Sigmoid colon (tissue), 7 donors: Measurements from ENCODE around the gene DNHD1. TPM values are rescaled to one million over a fixed set of nuclear protein-coding genes. Genes with fewer than 3 reads are reported as not detected.

Source experiments
- DNase-seq: peaks from one replicate; pipeline ENCODE4 v3.0.0-alpha.2; 2019
- H3K27ac ChIP-seq, 4 donors: fragments of 200-600 bp; sonication (generic); one replicate each; pipeline ENCODE4 v1.5.1; 2016 to 2019; ENCODE audit warnings: mild to moderate bottlenecking in 1 of 4
- H3K27me3 ChIP-seq, 3 donors: fragments of 200-600 bp; sonication (generic); one replicate each; pipeline ENCODE4 v1.5.1; 2019; ENCODE audit warnings: mild to moderate bottlenecking in 1 of 3
- H3K36me3 ChIP-seq, 4 donors: fragments of 200-600 bp; sonication (generic); one replicate each; pipeline ENCODE4 v1.5.1; 2016 to 2019
- H3K4me1 ChIP-seq, 4 donors: fragments of 200-600 bp; sonication (generic); one replicate each; pipeline ENCODE4 v1.5.1; 2017 to 2019
- H3K4me3 ChIP-seq, 4 donors: fragments of 200-600 bp; sonication (generic); one replicate each; pipeline ENCODE4 v1.5.1; 2017 to 2019; ENCODE audit warnings: mild to moderate bottlenecking in 2 of 4, moderate library complexity in 1 of 4
- H3K9me3 ChIP-seq, 4 donors: fragments of 200-600 bp in 3 of 4; sonication (generic) in 3 of 4; one replicate each; pipeline versions ENCODE4 v1.5.1 to v1.6.1; 2013 to 2019
- EP300 ChIP-seq, 4 donors: sonication (generic); formaldehyde crosslinking; IDR thresholded peaks; one replicate each; pipeline ENCODE4 v1.6.1; 2017; ENCODE audit warnings: antibody characterized with exemption in 4 of 4
- POLR2A ChIP-seq, 2 donors: fragments of 450-650 bp; IDR thresholded peaks; one replicate each; pipeline ENCODE4 v1.6.1; 2016; ENCODE audit warnings: antibody characterized with exemption in 2 of 2, mild to moderate bottlenecking in 2 of 2, moderate library complexity in 2 of 2
- POLR2AphosphoS5 ChIP-seq, 4 donors: sonication (generic); formaldehyde crosslinking; IDR thresholded peaks; one replicate each; pipeline ENCODE4 v1.6.1; 2017; ENCODE audit warnings: antibody characterized with exemption in 4 of 4
- WGBS, 2 donors: extraction: QIAGEN DNeasy Blood & Tissue Kit; methylation state at CpG; one replicate each; pipeline ENCODE4 v1.1.7; 2013; 5-methylcytosine and 5-hydroxymethylcytosine counted together
- intact Hi-C: fragments of 100-400 bp; cut with DNase I; formaldehyde crosslinking; loops from one replicate; pipeline ENCODE4 v1.15.1; 2023
- polyA plus RNA-seq, 3 donors: library from polyadenylated mRNA; stranded (reverse); fragments of 200-250 nt; gene quantifications; one replicate each; pipeline ENCODE4 v1.2.3, GENCODE V29; 2013
- total RNA-seq, 4 donors: library from RNA; depleted of rRNA; stranded (reverse); fragments of >200 nt; gene quantifications; one replicate each; pipeline ENCODE4 v1.1.0, GENCODE V29; 2016
- TF ChIP-seq, protein P1 (sequence below), 4 experiments: fragments of 450-650 bp in 3 of 4; fragments of 200-600 bp in 1 of 4; IDR thresholded peaks; one replicate each; pipeline ENCODE4 v1.5.1; 2016 to 2019; ENCODE audit warnings: antibody characterized with exemption in 4 of 4, mild to moderate bottlenecking in 3 of 4, moderate library complexity in 2 of 4
- donor health status: healthy with polysubstance abuse.
- donor health status: Bipolar disorder and iron deficiency.
- donor health status: healthy.

Gene DNHD1
- total and polyA plus RNA-seq, 7 donors = 1.4 to 29.9 (median 12.5) TPM

- no peak for DNase-seq
- Histone ChIP-seq H3K27me3 (no peaks in the 10 kb centered on the region), H3K4me1 (peaks cover 0 to 40% (median 26%) of the 10 kb centered on the region in 4 donors), H3K27ac (peak overlapping the region; percentile 88 to 98 (median 96)), H3K4me3 (peak overlapping the region; percentile 49 to 85 (median 82)), H3K9me3 (no peaks in the 10 kb centered on the region), H3K36me3 (peaks cover 9 to 27% (median 15%) of the 10 kb centered on the region in 4 donors)
- 14 to 34% methylated on average over 7 of the region's 7 CpGs for WGBS, 2 donors
- intact Hi-C loops = loop anchor here (5.0 to 10.0 kb wide), 3 partner anchors 57 to 790 kb away; partner anchors contain the start of genes APBB1, FHIP1B, TRIM22 and TRIM5
- no peak for TF ChIP-seq POLR2AphosphoS5 (IDR thresholded peaks at IDR 0.05)
Measured at GRCh38 chr11:6474413-6474792, 22.7 kb upstream of the DNHD1 start.

GRCh38 chr11:6474806-6475500 lies 22.1 kb upstream of the DNHD1 start:
- 55 to 76% methylated on average over 3 of the region's 3 CpGs for WGBS, 2 donors
- intact Hi-C loops = loop anchor here (5.0 to 10.0 kb wide), 3 partner anchors 58 to 790 kb away; partner anchors contain the start of genes APBB1, FHIP1B, TRIM22 and TRIM5
- peak overlapping the region; percentile 88 to 98 (median 96) for H3K27ac ChIP-seq
- TF ChIP-seq, protein P1, sequence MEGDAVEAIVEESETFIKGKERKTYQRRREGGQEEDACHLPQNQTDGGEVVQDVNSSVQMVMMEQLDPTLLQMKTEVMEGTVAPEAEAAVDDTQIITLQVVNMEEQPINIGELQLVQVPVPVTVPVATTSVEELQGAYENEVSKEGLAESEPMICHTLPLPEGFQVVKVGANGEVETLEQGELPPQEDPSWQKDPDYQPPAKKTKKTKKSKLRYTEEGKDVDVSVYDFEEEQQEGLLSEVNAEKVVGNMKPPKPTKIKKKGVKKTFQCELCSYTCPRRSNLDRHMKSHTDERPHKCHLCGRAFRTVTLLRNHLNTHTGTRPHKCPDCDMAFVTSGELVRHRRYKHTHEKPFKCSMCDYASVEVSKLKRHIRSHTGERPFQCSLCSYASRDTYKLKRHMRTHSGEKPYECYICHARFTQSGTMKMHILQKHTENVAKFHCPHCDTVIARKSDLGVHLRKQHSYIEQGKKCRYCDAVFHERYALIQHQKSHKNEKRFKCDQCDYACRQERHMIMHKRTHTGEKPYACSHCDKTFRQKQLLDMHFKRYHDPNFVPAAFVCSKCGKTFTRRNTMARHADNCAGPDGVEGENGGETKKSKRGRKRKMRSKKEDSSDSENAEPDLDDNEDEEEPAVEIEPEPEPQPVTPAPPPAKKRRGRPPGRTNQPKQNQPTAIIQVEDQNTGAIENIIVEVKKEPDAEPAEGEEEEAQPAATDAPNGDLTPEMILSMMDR (IDR thresholded peaks at IDR 0.05) = no peak
- TF ChIP-seq EP300 (IDR thresholded peaks at IDR 0.05) = no peak
- no peak for TF ChIP-seq POLR2AphosphoS5 (IDR thresholded peaks at IDR 0.05)
- no peak for TF ChIP-seq POLR2A (IDR thresholded peaks at IDR 0.05)
- H3K4me3 ChIP-seq = no peak overlapping the region
- DNase-seq = no peak
- no peaks in the 10 kb centered on the region for H3K9me3 ChIP-seq
- peaks cover 0 to 42% (median 26%) of the 10 kb centered on the region in 4 donors for H3K4me1 ChIP-seq
- H3K36me3 ChIP-seq = peaks cover 9 to 27% (median 15%) of the 10 kb centered on the region in 4 donors
- no peaks in the 10 kb centered on the region for H3K27me3 ChIP-seq

DNA sequence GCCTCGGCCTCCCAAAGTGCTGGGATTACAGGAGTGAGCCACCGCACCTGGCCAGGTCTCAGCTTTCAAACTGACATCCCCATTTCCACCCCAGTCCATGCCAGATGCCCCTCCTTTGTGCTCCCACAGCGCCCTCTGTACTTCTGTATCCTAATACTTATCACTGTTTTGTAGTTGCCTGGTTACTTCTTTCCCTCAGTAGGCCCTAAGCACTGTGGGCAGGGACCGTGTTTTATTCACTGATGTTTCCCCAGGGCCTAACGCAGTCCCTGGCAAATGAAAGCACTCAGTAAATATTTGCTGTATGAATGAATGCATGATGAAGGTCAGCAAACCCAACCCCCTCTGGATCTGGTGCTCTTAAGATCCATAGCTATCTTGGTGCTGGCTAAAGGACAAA lies 21.1 kb upstream of the DNHD1 start:
- WGBS, 2 donors = 47 to 76% methylated on average over 5 of the region's 5 CpGs
- H3K9me3 ChIP-seq = no peaks in the 10 kb centered on the region
- no peaks in the 10 kb centered on the region for H3K27me3 ChIP-seq
- no peak overlapping the region for H3K4me3 ChIP-seq
- TF ChIP-seq, protein P1 (IDR thresholded peaks at IDR 0.05) = no peak
- TF ChIP-seq POLR2A (IDR thresholded peaks at IDR 0.05) (no peak), EP300 (IDR thresholded peaks at IDR 0.05) (no peak), POLR2AphosphoS5 (IDR thresholded peaks at IDR 0.05) (no peak)
- intact Hi-C loops = loop anchor here (10.0 kb wide), 1 partner anchor 791 kb away; the partner anchor contains the start of genes TRIM22 and TRIM5
- no peak for DNase-seq
- peaks cover 9 to 27% (median 15%) of the 10 kb centered on the region in 4 donors for H3K36me3 ChIP-seq
- peaks cover 0 to 52% (median 35%) of the 10 kb centered on the region in 4 donors for H3K4me1 ChIP-seq
- H3K27ac ChIP-seq = no peak overlapping the region

- TF ChIP-seq, protein P1 (IDR thresholded peaks at IDR 0.05) = no peak
- no peak for TF ChIP-seq POLR2AphosphoS5 (IDR thresholded peaks at IDR 0.05)
- TF ChIP-seq EP300 (IDR thresholded peaks at IDR 0.05) = no peak
- no peak for TF ChIP-seq POLR2A (IDR thresholded peaks at IDR 0.05)
- Histone ChIP-seq H3K9me3 (no peaks in the 10 kb centered on the region), H3K27ac (no peak overlapping the region), H3K4me3 (no peak overlapping the region), H3K27me3 (no peaks in the 10 kb centered on the region), H3K36me3 (peaks cover 9 to 27% (median 15%) of the 10 kb centered on the region in 4 donors), H3K4me1 (peaks cover 0 to 54% (median 34%) of the 10 kb centered on the region in 4 donors)
- intact Hi-C loops = loop anchor here (10.0 kb wide), 1 partner anchor 792 kb away; the partner anchor contains the start of genes TRIM22 and TRIM5
- WGBS, 2 donors = 95 to 98% methylated on average over 4 of the region's 4 CpGs
- no peak for DNase-seq
Measured at GRCh38 chr11:6476571-6476970, 20.5 kb upstream of the DNHD1 start.

DNA sequence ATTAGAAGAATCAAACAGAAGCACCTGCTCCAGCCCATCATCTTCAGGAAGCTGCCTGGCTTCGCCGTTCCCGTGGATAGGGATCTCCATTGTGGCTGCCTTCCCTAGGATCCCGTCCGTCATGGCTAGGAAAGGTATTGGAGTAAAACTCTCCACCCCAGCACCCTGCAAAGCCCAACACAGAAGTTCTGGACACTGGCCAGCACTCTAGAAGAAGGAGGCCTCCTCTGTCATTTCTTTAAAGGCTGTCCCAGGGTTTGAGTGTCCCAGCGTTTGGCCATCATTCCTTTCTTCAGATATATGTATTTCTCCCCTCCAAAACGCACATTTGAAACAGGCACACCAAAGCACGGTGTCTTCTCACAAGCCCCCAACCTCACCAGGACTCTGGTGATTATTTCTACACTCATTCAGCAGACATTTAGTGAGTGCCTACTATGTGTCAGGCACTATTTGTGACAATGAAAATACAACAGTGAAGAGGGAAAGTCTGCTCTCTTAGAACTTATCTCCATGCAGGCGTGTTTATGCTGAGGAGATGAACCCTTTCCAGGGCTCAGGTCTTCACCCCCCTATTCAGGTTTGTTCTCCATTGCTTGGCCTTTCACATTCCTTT lies 16.7 kb upstream of the DNHD1 start:
- 51 to 74% methylated on average over 9 of the region's 9 CpGs for WGBS, 2 donors
- peak overlapping the region; percentile 67 to 84 (median 79) for H3K4me3 ChIP-seq
- H3K27me3 ChIP-seq = no peaks in the 10 kb centered on the region
- H3K4me1 ChIP-seq = peaks cover 0 to 41% (median 29%) of the 10 kb centered on the region in 4 donors
- intact Hi-C loops = loop anchor here (2.0 to 5.0 kb wide), 3 partner anchors 122 to 202 kb away; partner anchors contain the start of genes ILK, MRPL17 and RRP8
- H3K36me3 ChIP-seq = peaks cover 9 to 56% (median 24%) of the 10 kb centered on the region in 4 donors
- TF ChIP-seq, protein P1 (IDR thresholded peaks at IDR 0.05) = no peak
- TF ChIP-seq POLR2A (IDR thresholded peaks at IDR 0.05) (no peak), EP300 (IDR thresholded peaks at IDR 0.05) (no peak), POLR2AphosphoS5 (IDR thresholded peaks at IDR 0.05) (no peak)
- no peaks in the 10 kb centered on the region for H3K9me3 ChIP-seq
- DNase-seq = no peak
- H3K27ac ChIP-seq = peak overlapping the region; percentile 88 to 94 (median 91)
